ENCODE measurements around the gene SIRPD. TPM values are rescaled to one million over a fixed set of nuclear protein-coding genes. Genes with fewer than 3 reads are reported as not detected.
"Not testable (repeated sequence)": the region's sequence is repeated elsewhere in the genome, so short reads cannot be mapped to it uniquely, and the experiment has no call there.

The SIRPD gene
- under 1 TPM in 1 of 4 donors, not detected in 3; 0.17 TPM for polyA plus RNA-seq (ENCODE audit: insufficient read length in 4 of 4)

DNA sequence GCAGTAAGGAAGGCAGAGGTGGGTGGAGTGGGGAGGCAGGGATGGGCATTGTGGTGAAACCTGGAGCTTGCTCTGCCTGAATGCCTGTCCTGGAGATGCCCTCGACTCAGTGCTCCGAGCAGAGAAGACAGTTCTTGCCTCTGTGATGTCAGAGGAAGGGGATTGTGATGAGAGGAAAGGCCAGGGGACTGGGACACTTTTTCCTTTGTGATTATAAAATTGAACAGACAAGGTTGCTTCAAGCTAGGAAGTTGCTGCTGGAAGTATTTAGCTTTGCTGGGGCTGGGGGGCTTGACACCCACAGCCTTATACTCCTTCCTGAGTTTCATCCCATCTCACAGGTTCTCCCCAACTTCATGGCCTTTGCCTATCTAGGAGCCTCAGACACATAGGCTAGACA is at the start of gene SIRPD:
Gene SIRPD, minus strand, starts transcription at position 101 of the 400 bp plus-strand sequence. Its CDS starts 52 bp downstream, at position 49.
- DNase-seq (ENCODE audit: low read depth in 4 of 4, low spot score in 2 of 4), result no peak

GRCh38 chr20:1600736-1601135 is 43.2 kb upstream of the SIRPD start:
- DNase-seq (ENCODE audit: low read depth in 4 of 4, low spot score in 2 of 4), result no peak

GRCh38 chr20:1595333-1595732 is 37.8 kb upstream of the SIRPD start:
- no peak for DNase-seq (ENCODE audit: low read depth in 4 of 4, low spot score in 2 of 4)

DNA sequence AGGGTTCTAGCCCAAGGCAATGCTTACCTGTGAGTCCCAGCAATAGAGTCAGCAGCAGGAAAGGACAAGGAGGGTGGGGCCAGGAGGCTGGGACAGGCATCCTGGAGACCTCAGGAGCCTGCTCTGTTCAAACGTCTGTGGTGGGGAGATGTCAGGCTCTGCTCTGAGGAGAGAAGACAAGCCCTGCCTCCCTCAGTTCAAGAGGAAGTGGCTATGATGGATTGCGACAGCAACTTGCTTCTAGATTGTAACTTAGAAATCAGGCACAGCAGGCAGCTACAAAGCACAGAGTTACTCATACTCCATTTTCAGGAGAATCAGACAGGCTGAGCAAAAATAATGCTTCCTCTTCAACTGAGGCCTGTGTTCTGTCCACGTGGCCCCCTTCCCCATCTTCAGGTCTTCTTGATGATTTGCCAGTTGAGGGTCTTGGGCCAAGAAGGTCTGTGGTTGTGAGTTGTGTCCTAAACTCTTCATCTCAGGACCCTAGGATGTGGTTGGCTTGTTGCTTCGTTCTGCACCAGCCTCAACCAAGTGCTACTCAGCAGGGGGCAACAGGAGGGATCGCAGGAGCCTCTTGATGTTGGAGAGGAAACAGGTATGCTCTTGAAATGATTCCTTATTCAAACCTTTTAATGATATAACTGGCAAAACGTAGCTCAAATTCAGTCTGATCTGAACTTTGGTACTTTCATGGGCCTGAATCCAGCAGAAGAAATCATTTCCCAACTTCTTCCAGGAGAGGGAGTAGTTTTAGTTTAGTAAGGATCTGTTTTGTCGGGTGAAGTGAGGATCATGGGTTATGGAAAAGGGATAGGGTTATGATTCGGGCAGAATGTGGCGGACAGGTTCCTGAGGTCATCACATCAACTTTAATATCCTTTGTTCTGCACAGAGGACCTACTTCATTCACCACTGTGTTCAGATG is 31.3 kb upstream of the SIRPD start:
- no peak for DNase-seq (ENCODE audit: low read depth in 4 of 4, low spot score in 2 of 4)

GRCh38 chr20:1587781-1588532 is 30.5 kb upstream of the SIRPD start:
- DNase-seq (ENCODE audit: low read depth in 4 of 4, low spot score in 2 of 4), result no peak

DNA sequence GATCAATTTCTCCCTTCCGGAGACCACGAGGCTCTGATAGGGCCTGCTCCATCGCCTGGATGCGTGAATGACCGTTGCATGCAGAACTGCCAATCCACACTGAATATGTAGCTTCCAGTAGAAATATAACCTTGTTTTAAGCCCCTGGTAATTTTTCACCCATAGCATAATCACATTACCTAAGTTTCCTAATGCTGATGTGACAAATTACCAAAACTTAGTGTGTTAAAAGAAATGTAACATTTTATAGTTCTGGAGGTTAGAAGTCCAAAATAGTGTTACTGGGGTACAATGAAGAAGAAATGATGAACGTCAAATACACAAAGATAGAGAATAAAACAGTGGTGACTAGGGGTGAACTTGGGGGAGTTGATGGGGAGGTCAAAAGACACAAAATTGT is 22.0 kb upstream of the SIRPD start:
- DNase-seq (ENCODE audit: low read depth in 4 of 4, low spot score in 2 of 4), result no peak

GRCh38 chr20:1577906-1578305 is 20.4 kb upstream of the SIRPD start:
- DNase-seq (ENCODE audit: low read depth in 4 of 4, low spot score in 2 of 4), result no peak

DNA sequence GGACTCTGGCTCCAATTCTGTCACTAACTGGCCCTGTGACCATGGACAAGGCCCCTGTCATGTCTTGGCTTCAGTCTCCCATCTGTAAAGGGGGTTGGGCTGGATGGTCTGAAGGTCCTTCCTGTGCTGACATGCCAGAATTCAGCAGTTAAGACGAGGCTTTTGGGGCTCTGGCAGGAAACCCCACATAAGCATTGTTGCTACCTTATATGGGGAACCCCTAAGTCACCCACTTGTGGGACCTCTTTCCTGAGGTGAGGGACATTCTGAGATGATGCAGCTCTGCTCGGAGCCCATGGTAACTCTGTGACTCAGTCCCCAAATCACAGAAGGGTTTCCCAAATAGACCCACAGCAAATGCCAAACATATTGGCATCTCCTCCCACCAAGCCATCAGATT is 19.8 kb upstream of the SIRPD start:
- DNase-seq (ENCODE audit: low read depth in 4 of 4, low spot score in 2 of 4), result not testable (repeated sequence)

DNA sequence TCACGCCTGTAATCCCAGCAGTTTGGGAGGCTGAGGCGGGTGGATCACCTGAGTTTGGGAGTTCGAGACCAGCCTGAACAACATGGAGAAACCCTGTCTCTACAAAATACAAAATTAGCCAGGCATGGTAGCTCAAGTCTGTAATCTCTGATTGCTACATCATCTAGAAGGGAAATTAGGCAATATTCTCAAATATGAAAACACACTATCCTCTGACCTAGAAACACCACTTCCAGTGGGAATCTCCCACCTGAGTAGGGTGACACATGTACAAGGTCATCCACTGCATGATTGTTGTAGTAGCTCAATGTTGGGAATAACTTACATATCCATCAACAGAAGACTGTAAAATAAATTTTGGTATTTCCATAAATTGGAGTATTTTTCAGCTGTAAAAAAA is 19.1 kb upstream of the SIRPD start:
- no peak for DNase-seq (ENCODE audit: low read depth in 4 of 4, low spot score in 2 of 4)

DNA sequence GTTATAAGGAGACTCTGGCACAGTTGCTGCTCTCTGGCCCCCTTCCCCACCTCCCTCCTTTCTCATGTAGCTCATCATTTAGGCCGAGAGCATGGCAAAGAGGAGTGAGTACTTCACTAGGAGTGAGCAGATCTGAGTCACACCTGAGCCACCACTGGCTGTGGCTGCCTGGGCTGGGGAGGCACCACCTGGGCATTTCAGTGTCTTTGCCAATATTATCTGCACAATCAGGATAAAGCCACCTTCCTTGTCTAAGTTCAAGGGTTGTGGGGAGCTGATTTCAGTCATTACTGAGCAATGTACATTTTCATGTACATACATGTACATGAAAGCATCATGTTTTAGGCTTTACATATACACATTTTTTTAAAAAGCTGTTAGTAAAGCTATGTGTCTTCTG is 18.5 kb upstream of the SIRPD start:
- not testable (repeated sequence) for DNase-seq (ENCODE audit: low read depth in 4 of 4, low spot score in 2 of 4)

DNA sequence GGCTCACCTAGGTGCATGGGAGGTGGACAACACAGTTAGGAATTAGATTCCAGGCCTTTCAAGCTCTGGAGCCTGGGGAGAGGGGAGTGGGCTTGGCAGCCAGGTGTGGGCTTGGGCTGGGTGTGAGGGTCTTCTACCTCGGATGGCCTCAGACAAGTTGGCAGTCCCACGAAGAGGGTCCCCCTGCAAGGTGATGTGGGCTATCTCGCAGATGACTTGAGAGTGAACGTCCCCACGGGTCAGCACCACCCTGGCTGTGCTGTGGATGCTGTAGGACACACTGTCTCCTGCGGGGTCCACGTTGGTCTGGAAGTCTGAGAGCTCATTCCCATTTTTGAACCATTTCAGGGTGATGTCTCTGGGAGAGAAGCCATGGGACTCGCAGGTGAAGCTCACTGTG is 14.1 kb upstream of the SIRPD start:
- not testable (repeated sequence) for DNase-seq (ENCODE audit: low read depth in 4 of 4, low spot score in 2 of 4)

DNA sequence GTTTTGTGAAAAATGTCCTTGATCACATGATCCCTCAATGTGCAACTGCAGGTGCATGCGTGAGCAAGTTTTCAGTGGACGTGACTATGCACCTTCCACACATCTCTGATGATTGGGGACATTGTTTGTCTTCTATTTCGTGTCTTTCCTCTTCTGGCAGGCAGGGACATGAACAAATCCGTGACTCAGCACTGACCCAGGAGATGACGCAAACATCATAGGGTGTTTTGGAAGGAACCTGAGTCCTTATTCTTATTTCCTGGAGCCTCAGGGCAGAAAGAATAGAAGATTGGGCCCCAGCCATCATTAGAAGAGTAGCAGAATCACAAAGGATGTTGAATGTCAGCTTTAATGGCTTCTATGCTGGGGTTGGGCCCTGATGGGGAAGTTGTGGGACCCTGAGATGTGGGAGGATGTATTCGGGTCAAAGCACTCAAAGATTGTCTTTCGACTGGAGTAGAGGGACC is 11.9 kb upstream of the SIRPD start:
- no peak for DNase-seq (ENCODE audit: low read depth in 4 of 4, low spot score in 2 of 4)

DNA sequence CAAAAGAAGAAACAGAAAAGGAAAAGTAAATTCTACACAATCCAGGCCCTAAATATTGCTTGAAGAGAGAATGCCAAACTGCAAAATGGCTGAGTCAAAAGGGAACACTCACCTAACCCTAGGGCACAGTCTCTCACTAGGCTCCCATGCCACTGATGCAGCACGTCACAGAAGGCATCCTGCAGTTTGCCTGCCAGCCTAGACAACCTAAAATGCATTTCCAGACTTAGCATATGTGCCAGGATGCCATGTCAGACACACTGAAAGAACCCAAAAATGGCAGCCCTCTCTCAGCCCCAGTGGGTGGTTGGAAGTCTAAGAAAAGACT is 10.6 kb upstream of the SIRPD start:
- no peak for DNase-seq (ENCODE audit: low read depth in 4 of 4, low spot score in 2 of 4)

GRCh38 chr20:1567392-1568162 is 10.1 kb upstream of the SIRPD start:
- no peak for DNase-seq (ENCODE audit: low read depth in 4 of 4, low spot score in 2 of 4)

DNA sequence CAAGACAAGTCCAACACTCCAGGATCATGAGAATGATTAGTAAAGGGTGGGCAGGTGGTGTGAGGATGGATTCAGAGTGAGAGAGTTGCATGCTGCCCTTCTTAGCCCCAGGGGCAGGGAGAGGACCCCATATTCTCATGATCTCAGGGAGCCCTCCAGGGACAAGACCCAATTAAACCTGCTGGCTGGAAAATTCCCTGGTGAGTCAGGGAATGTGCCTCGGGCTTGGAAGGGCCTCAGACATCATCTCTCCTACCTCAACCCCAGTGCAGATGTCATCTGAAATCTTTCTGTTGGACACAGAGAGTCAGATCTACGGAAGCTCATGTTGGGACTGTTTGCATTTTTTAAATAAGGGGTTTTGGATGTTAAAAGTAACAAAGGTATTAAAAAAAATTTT is 9.2 kb upstream of the SIRPD start:
- no peak for DNase-seq (ENCODE audit: low read depth in 4 of 4, low spot score in 2 of 4)

DNA sequence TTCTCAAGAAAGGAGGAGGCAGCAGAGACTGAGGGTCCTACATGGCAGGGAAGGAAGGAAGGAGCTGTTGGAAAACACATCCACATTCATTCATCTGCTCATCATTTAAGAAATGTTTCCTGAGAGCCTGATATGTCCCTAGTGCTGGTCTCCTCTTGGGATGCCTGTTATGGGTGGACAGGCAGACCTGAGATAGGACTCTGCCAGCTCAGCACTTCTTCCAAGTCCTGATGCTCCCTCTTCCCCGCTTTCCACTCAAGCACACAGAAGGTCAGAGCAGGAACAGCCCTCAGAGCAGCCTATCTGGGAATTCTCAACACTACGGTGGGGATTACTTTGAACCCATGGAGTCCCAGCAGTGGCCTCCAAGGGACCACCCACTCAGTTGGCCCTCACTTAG is 8.0 kb upstream of the SIRPD start:
- DNase-seq (ENCODE audit: low read depth in 4 of 4, low spot score in 2 of 4), result no peak

- DNase-seq (ENCODE audit: low read depth in 4 of 4, low spot score in 2 of 4), result no peak
Measured at GRCh38 chr20:1563598-1563997, 6.1 kb upstream of the SIRPD start.

- DNase-seq (ENCODE audit: low read depth in 4 of 4, low spot score in 2 of 4), result no peak
Measured at GRCh38 chr20:1562622-1563021, 5.1 kb upstream of the SIRPD start.

- no peak for DNase-seq (ENCODE audit: low read depth in 4 of 4, low spot score in 2 of 4)
Measured at GRCh38 chr20:1561350-1561749, 3.8 kb upstream of the SIRPD start.

DNA sequence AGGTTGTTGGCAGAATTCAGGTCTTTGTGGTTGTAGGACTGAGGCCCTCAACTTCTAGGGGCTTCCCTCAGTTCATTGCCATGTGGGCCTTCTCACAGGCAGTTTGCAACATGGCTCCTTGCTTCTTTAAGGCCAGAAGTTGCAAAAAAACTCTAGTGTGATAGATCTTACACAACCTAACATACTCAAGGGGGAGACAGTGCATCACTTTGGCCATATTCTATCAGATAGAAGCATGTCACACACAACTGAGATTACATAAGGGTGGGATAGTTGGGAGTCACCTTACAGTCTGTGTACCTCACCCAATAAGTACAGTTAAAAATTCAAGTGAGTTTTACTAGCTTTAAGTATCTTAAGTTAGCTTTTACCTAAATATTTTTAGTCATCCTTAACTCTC is 1.6 kb downstream of the SIRPD start:
- no peak for DNase-seq (ENCODE audit: low read depth in 4 of 4, low spot score in 2 of 4)

DNA sequence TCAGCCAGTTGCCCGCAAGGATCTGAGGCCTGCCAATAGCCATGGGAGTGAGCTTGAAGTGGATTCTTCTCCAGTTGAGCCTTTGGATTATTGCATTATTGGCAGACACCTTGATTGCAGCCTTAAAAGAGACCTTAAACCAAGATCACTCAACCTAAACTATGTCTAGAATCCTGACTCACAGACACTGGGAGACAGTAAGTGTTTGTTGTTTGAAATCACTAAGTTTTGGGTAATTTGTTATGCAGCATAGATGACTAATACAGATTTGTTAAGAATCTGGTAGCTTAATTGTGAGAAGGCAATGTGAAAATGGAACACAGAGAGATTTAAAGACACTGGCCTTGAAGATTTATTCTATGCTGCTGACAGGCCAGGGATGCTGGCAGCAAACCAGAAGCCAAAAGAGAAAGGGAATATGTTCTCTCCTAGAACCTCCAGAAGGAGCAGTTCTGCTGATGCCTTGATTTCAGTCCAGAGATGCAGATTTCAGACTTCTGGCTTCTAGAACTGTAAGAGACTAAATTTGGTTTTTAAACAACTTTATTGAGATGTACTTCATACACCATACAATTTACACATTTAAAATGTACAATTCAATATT is 17.6 kb downstream of the SIRPD start:
- no peak for DNase-seq (ENCODE audit: low read depth in 4 of 4, low spot score in 2 of 4)
